Panc1 (cell line): ENCODE measurements around the gene MYO3B. TPM values are rescaled to one million over a fixed set of nuclear protein-coding genes. Genes with fewer than 3 reads are reported as not detected.

Experiments
- ATAC-seq: fragments of 200-7000 bp; cut with Tn5 transposase; 2 replicates; pipeline ENCODE4 v1.9.1; 2020; ENCODE audit warnings: mild to moderate bottlenecking, moderate library complexity
- BruUV-seq: library from RNA; stranded (reverse); fragments of 400-500 nt; replicated peaks from 2 replicates; lab custom pipeline; 2021; lab: Mats Ljungman, UMichigan
- CTCF ChIA-PET: fragments of 300-600 bp; sonication (Branson Sonifier 250); formaldehyde crosslinking; loops from one replicate; lab custom pipeline; 2022; ENCODE audit warnings: antibody characterized with exemption; lab: Charles Lee
- POLR2A ChIA-PET: fragments of 300-600 bp; sonication (Branson Sonifier 250); formaldehyde crosslinking; loops from one replicate; lab custom pipeline; 2022; ENCODE audit warnings: antibody characterized with exemption; lab: Charles Lee
- DNase-seq: peaks from one replicate; pipeline ENCODE4 v3.0.0-alpha.2; 2010; ENCODE audit warnings: low read depth, low spot score
- H3K27ac ChIP-seq: 2 replicates; pipeline ENCODE4 v1.5.1; 2011; ENCODE audit warnings: mild to moderate bottlenecking, low read length, inconsistent platforms
- H3K27me3 ChIP-seq: fragments of 200-500 bp; sonication (Bioruptor generic); 2 replicates; pipeline ENCODE4 v1.6.0; 2014; ENCODE audit warnings: low read length, inconsistent platforms; ENCODE audit not compliant: control insufficient read depth, insufficient read depth
- H3K36me3 ChIP-seq: fragments of 200-500 bp; sonication (Bioruptor generic); 2 replicates; pipeline ENCODE4 v1.5.1; 2014; ENCODE audit warnings: inconsistent platforms, mild to moderate bottlenecking, low read length, moderate library complexity; ENCODE audit not compliant: control insufficient read depth, insufficient read depth
- H3K4me1 ChIP-seq: 2 replicates; pipeline ENCODE4 v1.5.1; 2011; ENCODE audit warnings: inconsistent platforms, mild to moderate bottlenecking, low read length, moderate library complexity; ENCODE audit not compliant: control insufficient read depth, insufficient read depth
- H3K4me3 ChIP-seq, 2 experiments: 2 replicates each; pipeline ENCODE4 v1.5.1; 2011 to 2012; ENCODE audit warnings: low read depth in 2 of 2, low read length in 2 of 2, mild to moderate bottlenecking in 2 of 2, inconsistent platforms in 1 of 2, moderate library complexity in 1 of 2
- H3K9me3 ChIP-seq: fragments of 200-500 bp; sonication (Bioruptor generic); 2 replicates; pipeline ENCODE4 v1.5.1; 2014; ENCODE audit warnings: low read depth, mild to moderate bottlenecking, inconsistent platforms, low read length, moderate library complexity; ENCODE audit not compliant: control insufficient read depth, insufficient read depth
- CTCF ChIP-seq: fragments of 450-650 bp; IDR thresholded peaks from 2 replicates; pipeline ENCODE4 v1.5.1; 2017; ENCODE audit warnings: mild to moderate bottlenecking
- POLR2AphosphoS5 ChIP-seq: IDR thresholded peaks from 2 replicates; pipeline ENCODE4 v1.6.1; 2012; ENCODE audit warnings: mild to moderate bottlenecking, low read depth, low read length, moderate library complexity
- REST ChIP-seq, 2 experiments: IDR thresholded peaks; 2 replicates each; pipeline ENCODE4 v1.6.1; 2011 to 2012; ENCODE audit warnings: low read depth in 2 of 2, control low read depth in 1 of 2, low read length in 1 of 2, mild to moderate bottlenecking in 1 of 2, moderate library complexity in 1 of 2; ENCODE audit not compliant: insufficient read depth in 1 of 2
- SIN3A ChIP-seq: IDR thresholded peaks from 2 replicates; pipeline ENCODE4 v1.6.1; 2012; ENCODE audit warnings: low read depth, mild to moderate bottlenecking, low read length, moderate library complexity, borderline replicate concordance; ENCODE audit not compliant: insufficient read depth
- TCF7L2 ChIP-seq: IDR thresholded peaks from 2 replicates; pipeline ENCODE4 v1.6.1; 2011; ENCODE audit warnings: mild to moderate bottlenecking, low read depth, low read length, inconsistent platforms
- in situ Hi-C: cut with HindIII; loops from 2 replicates; pipeline ENCODE4 v1.10.0; 2016; ENCODE audit warnings: low sequenced_read_pairs, low pct_unique_long_range_greater_than_20kb
- intact Hi-C: fragments of 100-400 bp; cut with micrococcal nuclease; formaldehyde crosslinking; loops from one replicate; pipeline ENCODE4 v1.10.0; 2022; ENCODE audit not compliant: unreplicated experiment
- total RNA-seq: library from RNA; stranded (reverse); gene quantifications from one replicate; pipeline ENCODE4 v1.2.1, GENCODE V29; 2021; ENCODE audit not compliant: unreplicated experiment

The MYO3B gene
- total RNA-seq, 1 experiment from 2014 or later = 0.05 TPM

GRCh38 chr2:170481201-170481600 lies 303.3 kb downstream of the MYO3B start:
- ATAC-seq = no peak

GRCh38 chr2:170484552-170484951 lies 306.6 kb downstream of the MYO3B start:
- TF ChIP-seq REST (IDR thresholded peaks at IDR 0.05; ENCODE audit: insufficient read depth in 1 of 2, low read depth in 2 of 2, low read length in 1 of 2) (no peak), POLR2AphosphoS5 (no peak), CTCF (no peak), TCF7L2 (no peak), SIN3A (no peak)
- DNase-seq = no peak
- no peak overlapping the region for H3K4me3 ChIP-seq
- intact Hi-C loops = no loop called here
- no peaks in the 10 kb centered on the region for H3K36me3 ChIP-seq
- no peaks in the 10 kb centered on the region for H3K9me3 ChIP-seq
- no peak overlapping the region for H3K27ac ChIP-seq
- H3K27me3 ChIP-seq = no peaks in the 10 kb centered on the region; the same call in 1 of the 2 replicates
- no TSS peak for BruUV-seq
- ChIA-PET CTCF (no interaction called here), POLR2A (no interaction called here)
- in situ Hi-C loops = no loop called here
- H3K4me1 ChIP-seq = no peaks in the 10 kb centered on the region
- ATAC-seq = no peak

More at GRCh38 chr2:170481201-170481600, 303.3 kb downstream of the MYO3B start:
- in situ Hi-C loops = no loop called here
- intact Hi-C loops = no loop called here
- no peak for TF ChIP-seq TCF7L2
- no peak for TF ChIP-seq POLR2AphosphoS5
- no peak for TF ChIP-seq REST (IDR thresholded peaks at IDR 0.05; ENCODE audit: insufficient read depth in 1 of 2, low read depth in 2 of 2, low read length in 1 of 2)
- TF ChIP-seq SIN3A = no peak
- H3K27ac ChIP-seq = no peak overlapping the region
- no peak overlapping the region for H3K4me3 ChIP-seq
- no peaks in the 10 kb centered on the region for H3K27me3 ChIP-seq
- H3K36me3 ChIP-seq = no peaks in the 10 kb centered on the region
- ChIA-PET CTCF (no interaction called here), POLR2A (no interaction called here)
- no TSS peak for BruUV-seq
- DNase-seq = no peak
- no peaks in the 10 kb centered on the region for H3K4me1 ChIP-seq
- H3K9me3 ChIP-seq = no peaks in the 10 kb centered on the region
